GM10248 (cell line): ENCODE measurements around the gene TBC1D25.
"Not testable (repeated sequence)": the region's sequence is repeated elsewhere in the genome, so short reads cannot be mapped to it uniquely, and the experiment has no call there.

ENCODE experiments used
- CTCF ChIA-PET: fragments of 300-600 bp; sonication (Branson Sonifier 250); formaldehyde crosslinking; extraction: SDS; loops from one replicate; lab custom pipeline; 2021; ENCODE audit warnings: antibody characterized with exemption; lab: Yijun Ruan, JAX
- POLR2A ChIA-PET: fragments of 350-650 bp; sonication (Branson Sonifier 250); formaldehyde crosslinking; extraction: SDS; loops from one replicate; lab custom pipeline; 2020; ENCODE audit warnings: antibody characterized with exemption; lab: Yijun Ruan, JAX
- DNase-seq: peaks from one replicate; pipeline ENCODE4 v3.0.0; 2012; ENCODE audit errors: extremely low spot score
- TF ChIP-seq, protein P1 (sequence below): IDR thresholded peaks from 2 replicates; pipeline ENCODE4 v1.5.1; 2012; ENCODE audit warnings: mild to moderate bottlenecking, low read depth; ENCODE audit errors: extremely low read depth, missing control alignments, control extremely low read depth

Gene TBC1D25

DNA sequence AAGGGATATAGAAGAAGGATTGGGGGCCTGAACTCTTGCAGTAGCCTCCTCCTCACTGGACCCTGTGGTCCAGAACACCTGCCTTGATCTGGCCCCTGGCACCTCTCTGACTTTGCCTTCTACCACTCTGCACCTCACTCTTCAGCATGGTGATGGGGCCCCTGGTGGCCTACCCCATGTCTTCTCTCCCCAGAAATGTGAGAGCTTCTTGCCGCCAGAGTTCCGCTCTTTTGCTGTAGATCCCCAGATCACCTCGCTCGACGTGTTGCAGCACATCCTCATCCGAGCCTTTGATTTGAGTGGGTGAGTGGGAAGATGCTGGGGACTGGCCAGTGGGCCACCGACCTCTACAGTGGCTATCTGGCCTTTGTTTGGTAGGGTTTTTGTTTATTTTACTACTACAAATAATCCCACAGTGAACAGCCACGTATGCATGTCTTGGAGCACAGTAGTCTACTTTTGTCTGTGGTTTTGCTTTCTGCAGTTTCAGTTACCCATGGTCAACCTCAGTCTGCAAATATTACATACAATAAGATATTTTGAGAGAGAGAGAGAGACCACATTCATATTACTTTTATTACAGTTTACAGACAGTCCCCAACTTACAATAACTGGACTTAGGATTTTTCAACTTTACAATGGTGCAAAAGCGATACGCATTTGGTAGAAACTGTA is 1.8 kb downstream of the TBC1D25 start:
- POLR2A ChIA-PET: interaction anchor here (0.5 kb wide), 1 partner anchor 288 kb away, joined by 3 read pairs; no protein-coding TSS in a partner anchor
- no peak for DNase-seq
- TF ChIP-seq, protein P1, sequence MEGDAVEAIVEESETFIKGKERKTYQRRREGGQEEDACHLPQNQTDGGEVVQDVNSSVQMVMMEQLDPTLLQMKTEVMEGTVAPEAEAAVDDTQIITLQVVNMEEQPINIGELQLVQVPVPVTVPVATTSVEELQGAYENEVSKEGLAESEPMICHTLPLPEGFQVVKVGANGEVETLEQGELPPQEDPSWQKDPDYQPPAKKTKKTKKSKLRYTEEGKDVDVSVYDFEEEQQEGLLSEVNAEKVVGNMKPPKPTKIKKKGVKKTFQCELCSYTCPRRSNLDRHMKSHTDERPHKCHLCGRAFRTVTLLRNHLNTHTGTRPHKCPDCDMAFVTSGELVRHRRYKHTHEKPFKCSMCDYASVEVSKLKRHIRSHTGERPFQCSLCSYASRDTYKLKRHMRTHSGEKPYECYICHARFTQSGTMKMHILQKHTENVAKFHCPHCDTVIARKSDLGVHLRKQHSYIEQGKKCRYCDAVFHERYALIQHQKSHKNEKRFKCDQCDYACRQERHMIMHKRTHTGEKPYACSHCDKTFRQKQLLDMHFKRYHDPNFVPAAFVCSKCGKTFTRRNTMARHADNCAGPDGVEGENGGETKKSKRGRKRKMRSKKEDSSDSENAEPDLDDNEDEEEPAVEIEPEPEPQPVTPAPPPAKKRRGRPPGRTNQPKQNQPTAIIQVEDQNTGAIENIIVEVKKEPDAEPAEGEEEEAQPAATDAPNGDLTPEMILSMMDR: no peak
- CTCF ChIA-PET: interaction anchor here (2.6 kb wide), 1 partner anchor 8 kb away, joined by 16 read pairs; no protein-coding TSS in a partner anchor

DNA sequence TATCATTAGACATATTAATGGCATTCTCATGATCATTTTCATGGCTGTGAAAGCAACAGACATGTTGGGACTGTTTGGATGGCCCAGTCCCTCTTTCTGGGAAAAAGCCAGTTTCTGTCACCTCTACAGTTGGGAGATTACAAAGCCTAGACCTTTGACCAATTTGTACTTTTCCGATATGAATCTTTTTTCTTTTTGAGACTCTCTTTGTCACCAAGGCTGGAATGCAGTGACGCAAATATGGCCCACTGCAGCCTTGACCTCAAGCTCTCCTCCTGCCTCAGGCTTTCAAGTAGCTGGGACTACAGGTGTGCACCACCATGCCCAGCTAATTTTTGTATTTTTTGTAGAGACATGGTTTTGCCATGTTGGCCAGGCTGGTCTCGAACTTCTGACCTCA is 9.4 kb downstream of the TBC1D25 start:
- no peak for DNase-seq
- ChIA-PET POLR2A (no interaction called here), CTCF (interaction anchor here (3.9 kb wide), 1 partner anchor 9 kb away, joined by 16 read pairs; the partner anchor contains the start of gene TBC1D25)
- TF ChIP-seq, protein P1: no peak

DNA sequence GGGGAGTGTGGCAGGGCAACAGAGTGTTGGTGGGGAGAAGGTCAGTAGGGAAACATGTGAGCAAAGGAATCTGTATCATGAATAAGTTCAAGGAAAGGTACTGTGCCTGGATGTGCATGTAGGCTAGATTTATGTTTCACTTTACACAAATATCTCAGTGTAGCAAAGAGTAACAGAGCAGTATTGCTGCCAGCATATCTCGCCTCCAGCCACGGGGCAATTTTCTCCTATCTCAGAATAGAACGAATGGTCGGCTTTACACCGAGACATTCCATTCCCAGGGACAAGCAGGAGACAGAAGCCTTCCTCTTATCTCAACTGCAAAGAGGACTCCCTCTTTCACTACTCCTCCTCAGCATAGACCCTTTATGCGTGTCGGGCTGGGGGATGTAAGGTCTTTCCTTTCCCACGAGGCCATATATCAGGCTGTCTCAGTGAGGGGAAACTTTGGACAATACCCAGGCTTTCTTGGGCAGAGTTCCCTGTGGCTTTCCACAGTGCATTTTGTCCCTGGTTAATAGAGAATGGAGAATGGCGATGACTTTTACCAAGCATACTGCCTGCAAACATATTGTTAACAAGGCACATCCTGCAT is 16.3 kb downstream of the TBC1D25 start:
- POLR2A ChIA-PET: not testable (repeated sequence)

DNA sequence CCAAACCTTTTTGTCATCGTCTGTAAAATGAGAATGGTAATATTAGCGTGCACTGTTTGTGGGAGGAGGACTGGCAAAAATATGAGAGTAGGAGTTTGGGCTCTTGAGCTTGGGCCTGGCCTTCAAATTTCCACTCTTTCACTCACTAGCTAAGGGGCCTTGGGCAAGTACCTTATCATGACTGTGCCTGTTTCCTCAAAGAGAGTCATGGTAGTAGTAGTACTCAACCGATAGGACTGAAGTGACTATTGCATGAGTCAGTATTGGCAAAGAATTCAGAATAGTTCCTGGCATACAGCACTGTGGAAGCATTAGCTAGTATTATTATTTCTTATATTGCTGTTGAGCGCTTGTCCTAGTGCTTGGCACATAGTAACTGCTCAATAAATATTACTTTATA is 18.8 kb downstream of the TBC1D25 start:
- POLR2A ChIA-PET: interaction anchor here (1.0 kb wide), 1 partner anchor 21 kb away, joined by 3 read pairs; no protein-coding TSS in a partner anchor
- TF ChIP-seq, protein P1: no peak
- no peak for DNase-seq
- CTCF ChIA-PET: no interaction called here

More for the DNA sequence above, 16.3 kb downstream of the TBC1D25 start:
- CTCF ChIA-PET, DNase-seq: not testable (repeated sequence)

DNA sequence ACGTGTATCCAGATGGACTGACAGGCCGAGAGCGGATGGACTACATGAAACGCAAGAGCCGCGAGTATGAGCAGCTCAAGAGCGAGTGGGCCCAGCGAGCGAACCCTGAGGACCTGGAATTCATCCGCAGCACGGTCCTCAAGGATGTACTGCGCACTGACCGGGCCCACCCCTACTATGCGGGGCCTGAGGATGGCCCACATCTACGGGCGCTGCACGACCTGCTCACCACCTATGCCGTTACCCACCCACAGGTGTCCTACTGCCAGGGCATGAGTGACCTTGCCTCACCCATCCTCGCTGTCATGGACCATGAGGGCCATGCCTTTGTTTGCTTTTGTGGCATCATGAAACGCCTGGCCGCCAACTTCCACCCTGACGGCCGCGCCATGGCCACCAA is 20.1 kb downstream of the TBC1D25 start:
- ChIA-PET POLR2A (no interaction called here), CTCF (interaction anchor here (1.2 kb wide), 1 partner anchor 9 kb away, joined by 3 read pairs; no protein-coding TSS in a partner anchor)
- DNase-seq: no peak
- TF ChIP-seq, protein P1: no peak

DNA sequence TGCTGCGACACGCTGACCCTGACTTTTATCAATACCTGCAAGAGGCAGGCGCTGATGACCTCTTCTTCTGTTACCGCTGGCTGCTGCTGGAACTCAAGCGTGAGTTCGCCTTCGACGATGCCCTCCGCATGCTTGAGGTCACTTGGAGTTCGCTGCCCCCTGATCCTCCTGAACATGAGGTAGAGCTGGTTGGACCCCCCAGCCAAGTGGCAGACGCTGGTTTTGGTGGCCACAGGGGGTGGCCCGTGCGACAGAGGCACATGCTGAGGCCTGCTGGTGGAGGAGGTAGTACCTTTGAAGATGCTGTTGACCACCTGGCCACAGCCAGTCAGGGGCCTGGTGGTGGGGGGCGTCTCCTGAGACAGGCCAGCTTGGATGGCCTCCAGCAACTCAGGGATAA is 20.5 kb downstream of the TBC1D25 start:
- DNase-seq: no peak
- TF ChIP-seq, protein P1: no peak
- POLR2A ChIA-PET: no interaction called here
- CTCF ChIA-PET: interaction anchor here (1.2 kb wide), 1 partner anchor 8 kb away, joined by 3 read pairs; no protein-coding TSS in a partner anchor

DNA sequence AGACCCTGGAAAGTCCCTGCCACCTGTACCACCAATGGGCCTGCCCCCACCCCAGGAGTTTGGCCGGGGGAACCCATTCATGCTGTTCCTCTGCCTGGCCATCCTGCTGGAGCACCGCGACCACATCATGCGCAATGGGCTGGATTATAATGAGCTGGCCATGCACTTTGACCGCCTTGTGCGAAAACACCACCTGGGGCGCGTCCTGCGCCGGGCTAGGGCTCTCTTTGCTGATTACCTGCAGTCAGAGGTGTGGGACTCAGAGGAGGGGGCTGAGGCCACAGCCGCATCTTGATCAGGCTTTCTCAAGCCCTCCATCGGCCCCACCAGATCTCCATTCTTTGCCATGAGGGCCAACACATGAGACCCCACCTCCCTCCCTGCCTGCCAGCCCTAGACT is 21.2 kb downstream of the TBC1D25 start:
- TF ChIP-seq, protein P1: no peak
- DNase-seq: no peak
- CTCF ChIA-PET: interaction anchor here (1.2 kb wide), 1 partner anchor 8 kb away, joined by 3 read pairs; no protein-coding TSS in a partner anchor
- POLR2A ChIA-PET: no interaction called here
